AG10803 (cell line): ENCODE data around the gene PRND.

ENCODE experiments used
- DNase-seq: peaks from one replicate; pipeline ENCODE4 v3.0.0; 2010; ENCODE audit warnings: low read depth
- H3K4me3 ChIP-seq: 2 replicates; pipeline ENCODE4 v1.5.1; 2011; ENCODE audit warnings: mild to moderate bottlenecking, low read length, control low read depth
- TF ChIP-seq, protein P1 (sequence below): conservative IDR thresholded peaks from 2 replicates; pipeline ENCODE4 v1.5.1; 2011; ENCODE audit warnings: mild to moderate bottlenecking, low read length, control low read depth, inconsistent platforms

PRND gene

DNA sequence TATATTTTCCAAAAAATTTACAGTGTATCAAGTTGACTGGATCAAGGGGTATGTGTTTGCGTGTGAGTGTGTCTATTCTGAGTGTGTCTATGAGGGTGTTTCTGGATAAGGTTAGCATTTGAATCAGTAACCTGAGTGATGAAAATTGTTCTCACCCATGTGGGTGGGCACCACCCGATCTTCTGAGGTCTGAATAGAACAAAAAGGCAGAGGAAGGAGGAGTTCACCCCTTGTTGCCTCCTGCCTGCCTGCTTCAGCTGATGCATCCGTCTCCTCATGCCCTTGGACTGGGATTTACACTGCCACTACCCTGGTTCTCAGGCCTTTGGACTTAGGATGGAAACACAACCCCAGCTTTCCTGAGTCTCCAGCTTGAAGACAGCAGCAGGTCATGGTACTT, 13.7 kb upstream of the PRND start:
- TF ChIP-seq, protein P1, sequence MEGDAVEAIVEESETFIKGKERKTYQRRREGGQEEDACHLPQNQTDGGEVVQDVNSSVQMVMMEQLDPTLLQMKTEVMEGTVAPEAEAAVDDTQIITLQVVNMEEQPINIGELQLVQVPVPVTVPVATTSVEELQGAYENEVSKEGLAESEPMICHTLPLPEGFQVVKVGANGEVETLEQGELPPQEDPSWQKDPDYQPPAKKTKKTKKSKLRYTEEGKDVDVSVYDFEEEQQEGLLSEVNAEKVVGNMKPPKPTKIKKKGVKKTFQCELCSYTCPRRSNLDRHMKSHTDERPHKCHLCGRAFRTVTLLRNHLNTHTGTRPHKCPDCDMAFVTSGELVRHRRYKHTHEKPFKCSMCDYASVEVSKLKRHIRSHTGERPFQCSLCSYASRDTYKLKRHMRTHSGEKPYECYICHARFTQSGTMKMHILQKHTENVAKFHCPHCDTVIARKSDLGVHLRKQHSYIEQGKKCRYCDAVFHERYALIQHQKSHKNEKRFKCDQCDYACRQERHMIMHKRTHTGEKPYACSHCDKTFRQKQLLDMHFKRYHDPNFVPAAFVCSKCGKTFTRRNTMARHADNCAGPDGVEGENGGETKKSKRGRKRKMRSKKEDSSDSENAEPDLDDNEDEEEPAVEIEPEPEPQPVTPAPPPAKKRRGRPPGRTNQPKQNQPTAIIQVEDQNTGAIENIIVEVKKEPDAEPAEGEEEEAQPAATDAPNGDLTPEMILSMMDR = no peak
- no peak for DNase-seq
- no peak overlapping the region for H3K4me3 ChIP-seq

DNA sequence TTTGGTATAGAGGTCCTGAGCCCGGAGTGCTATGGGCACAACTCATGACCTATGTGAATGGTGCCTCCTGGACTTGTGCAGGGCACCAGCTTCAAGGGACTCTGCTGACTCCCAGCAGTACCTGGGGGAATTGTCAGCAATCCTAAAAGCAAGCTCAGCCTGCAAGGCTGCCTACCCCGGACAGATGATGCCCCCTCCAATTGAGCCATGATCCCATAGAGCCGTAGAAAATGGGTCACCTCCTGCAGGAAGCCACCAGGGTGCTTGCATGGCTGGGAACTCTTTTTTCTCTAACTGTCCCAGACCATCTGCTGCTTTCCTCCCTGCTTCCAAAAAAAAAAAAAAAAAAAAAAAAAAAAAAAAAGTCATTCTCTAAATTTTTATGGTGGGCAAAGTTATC, 12.9 kb upstream of the PRND start:
- TF ChIP-seq, protein P1 = no peak
- DNase-seq = no peak
- H3K4me3 ChIP-seq = no peak overlapping the region

DNA sequence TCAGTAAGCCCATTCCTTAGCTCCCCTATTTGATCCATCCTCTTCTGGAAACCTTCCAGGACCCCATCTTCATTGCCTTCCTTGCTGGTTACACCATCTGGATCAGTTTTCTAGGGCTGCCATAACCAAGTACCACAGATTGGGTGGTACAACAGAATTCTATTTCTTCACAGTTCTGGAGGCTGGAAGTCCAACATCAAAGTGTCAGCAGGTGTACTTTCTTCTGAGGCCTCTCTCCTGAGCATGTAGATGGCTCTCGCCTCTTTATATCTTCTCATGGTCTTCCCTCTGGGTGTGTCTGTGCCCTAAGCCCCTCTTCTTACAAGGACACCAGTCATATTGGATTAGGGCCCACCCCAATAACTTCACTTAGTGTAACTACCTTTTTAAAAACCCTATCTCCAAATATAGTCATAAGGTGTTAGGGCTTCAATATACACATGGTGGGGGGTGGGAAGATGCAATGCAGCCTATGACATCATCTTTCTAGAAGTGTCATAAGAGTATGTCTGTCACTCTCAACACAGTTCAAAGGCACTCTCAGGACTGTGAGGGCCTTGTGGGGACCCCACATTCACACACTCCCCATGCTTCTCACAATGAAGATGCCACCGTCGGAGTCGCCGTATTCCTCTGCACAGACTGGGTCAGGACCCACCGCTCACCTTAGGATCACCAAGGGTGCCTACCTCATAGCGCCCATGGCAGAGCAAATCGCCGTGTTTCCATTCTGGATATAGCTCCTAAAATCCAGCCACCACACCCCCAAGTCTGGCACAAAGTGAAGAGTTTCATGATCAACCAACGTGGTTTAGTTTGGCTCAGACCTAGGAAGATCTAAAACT, 12.2 kb upstream of the PRND start:
- TF ChIP-seq, protein P1 = no peak
- H3K4me3 ChIP-seq = no peak overlapping the region
- no peak for DNase-seq

DNA sequence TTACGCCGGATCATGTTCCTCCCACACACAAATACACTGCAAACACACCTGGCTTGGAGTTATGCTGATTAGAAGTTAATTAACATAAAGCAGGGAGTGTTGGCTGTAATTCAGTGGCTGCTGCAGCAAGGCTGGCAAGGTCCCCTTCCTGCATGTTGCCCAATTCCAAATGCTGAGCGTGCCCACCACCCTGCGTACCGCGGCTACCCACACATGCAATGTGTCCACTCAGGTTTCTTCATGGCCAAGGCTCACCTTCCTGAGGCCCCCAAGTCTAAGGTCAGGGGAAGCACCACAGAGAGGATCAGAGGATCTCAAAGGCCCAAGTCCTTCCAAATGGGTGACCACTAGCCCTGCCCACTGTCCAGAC, 11.6 kb upstream of the PRND start:
- TF ChIP-seq, protein P1 = no peak
- no peak overlapping the region for H3K4me3 ChIP-seq
- DNase-seq = no peak

DNA sequence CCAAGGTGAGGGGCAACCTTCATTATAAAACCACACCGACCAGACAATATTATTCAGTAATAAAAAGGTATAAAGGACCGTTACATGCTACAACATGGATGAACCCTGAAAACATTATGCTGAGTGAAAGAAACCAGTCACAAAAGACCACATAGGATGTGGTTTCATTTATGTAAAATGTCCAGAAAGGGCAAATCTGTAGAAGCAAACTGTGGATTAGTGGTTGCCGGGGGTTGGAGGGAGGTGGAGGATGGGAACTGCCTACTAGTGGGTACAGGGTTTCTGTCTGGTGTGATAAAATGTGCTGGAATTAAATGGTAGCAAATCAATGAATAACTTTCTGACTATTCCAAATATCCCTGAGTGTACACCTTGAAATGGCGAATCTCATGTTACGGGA, 10.2 kb upstream of the PRND start:
- no peak overlapping the region for H3K4me3 ChIP-seq
- no peak for DNase-seq
- TF ChIP-seq, protein P1 = no peak

DNA sequence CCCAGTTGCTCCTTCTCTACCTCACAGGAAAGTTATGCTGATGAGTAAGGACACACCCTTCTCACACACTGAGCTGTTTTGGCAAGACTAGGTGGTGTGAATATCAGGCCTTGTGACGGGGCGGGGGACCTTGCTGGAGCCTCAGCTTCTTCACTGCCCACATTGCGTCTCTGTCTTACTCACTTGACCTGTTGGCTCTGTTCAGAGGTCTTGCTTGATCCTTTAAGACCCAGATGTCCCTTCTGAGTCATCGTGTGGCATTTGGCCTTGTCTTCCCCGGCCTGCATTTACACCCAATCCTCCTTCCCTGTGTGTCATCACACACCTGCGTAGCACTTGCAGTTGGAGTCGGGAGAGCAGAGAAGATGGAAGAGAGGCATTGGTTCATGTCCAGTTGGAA, 8.3 kb upstream of the PRND start:
- no peak overlapping the region for H3K4me3 ChIP-seq
- no peak for DNase-seq
- TF ChIP-seq, protein P1 = no peak

DNA sequence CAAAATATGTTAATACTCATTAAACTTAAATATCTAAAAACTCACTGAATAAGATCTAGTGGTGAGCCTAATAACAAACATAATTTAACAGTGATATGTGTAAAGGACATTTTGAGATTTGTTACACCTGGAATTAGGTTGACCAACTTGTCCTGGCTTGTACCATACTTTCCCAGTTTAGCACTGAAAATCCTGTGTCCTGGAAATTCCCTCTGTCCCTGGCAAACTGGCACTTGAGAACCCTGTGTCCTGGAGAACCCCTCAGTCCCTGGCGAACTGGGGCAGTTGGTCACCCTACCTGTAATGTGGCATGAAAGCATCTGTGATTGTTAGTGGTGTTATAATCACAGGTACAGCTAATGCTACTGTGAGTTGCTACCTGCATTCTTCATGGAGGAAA, 6.9 kb upstream of the PRND start:
- TF ChIP-seq, protein P1 = no peak
- H3K4me3 ChIP-seq = no peak overlapping the region
- no peak for DNase-seq
